NCI-H2227 (cell line): ENCODE data around the gene EIF2D.
"Not testable (repeated sequence)": the region's sequence is repeated elsewhere in the genome, so short reads cannot be mapped to it uniquely, and the experiment has no call there.

Experiments used
- DNase-seq: peaks from one replicate; lab custom pipeline; 2025; ENCODE audit not compliant: unreplicated experiment; lab: John Stamatoyannopoulos, UW

EIF2D gene

GRCh38 chr1:206612129-206612876, at the start of gene EIF2D:
EIF2D (minus strand) TSS chr1:206612465; CDS start chr1:206612342, 123 bp downstream.
- DNase-seq = peak; percentile 97

GRCh38 chr1:206661161-206661820, 49.0 kb upstream of the EIF2D start:
- no peak for DNase-seq

- no peak for DNase-seq
Measured at GRCh38 chr1:206660136-206660535, 47.9 kb upstream of the EIF2D start.

GRCh38 chr1:206658981-206659273, 46.7 kb upstream of the EIF2D start:
- DNase-seq = no peak

GRCh38 chr1:206658264-206658980, 46.2 kb upstream of the EIF2D start:
- DNase-seq = no peak

- DNase-seq = no peak
Measured at GRCh38 chr1:206657751-206658150, 45.5 kb upstream of the EIF2D start.

GRCh38 chr1:206656936-206657335, 44.7 kb upstream of the EIF2D start:
- DNase-seq = no peak

GRCh38 chr1:206655471-206655882, 43.2 kb upstream of the EIF2D start:
- no peak for DNase-seq

GRCh38 chr1:206654828-206655227, 42.6 kb upstream of the EIF2D start:
- DNase-seq = no peak

GRCh38 chr1:206653715-206654459, 41.6 kb upstream of the EIF2D start:
- no peak for DNase-seq

- no peak for DNase-seq
Measured at GRCh38 chr1:206651958-206652890, 40.0 kb upstream of the EIF2D start.

GRCh38 chr1:206651014-206651413, 38.7 kb upstream of the EIF2D start:
- no peak for DNase-seq

GRCh38 chr1:206649261-206649921, 37.1 kb upstream of the EIF2D start:
- DNase-seq = no peak

GRCh38 chr1:206647224-206647623, 35.0 kb upstream of the EIF2D start:
- no peak for DNase-seq

GRCh38 chr1:206646504-206646903, 34.2 kb upstream of the EIF2D start:
- no peak for DNase-seq

- DNase-seq = no peak
Measured at GRCh38 chr1:206643118-206643698, 30.9 kb upstream of the EIF2D start.

- not testable (repeated sequence) for DNase-seq
Measured at GRCh38 chr1:206642074-206642473, 29.8 kb upstream of the EIF2D start.

- no peak for DNase-seq
Measured at GRCh38 chr1:206637605-206638004, 25.3 kb upstream of the EIF2D start.

GRCh38 chr1:206636671-206637070, 24.4 kb upstream of the EIF2D start:
- no peak for DNase-seq

- DNase-seq = no peak
Measured at GRCh38 chr1:206635978-206636345, 23.7 kb upstream of the EIF2D start.
